OCI-LY7 (cell line): ENCODE results near the gene ATE1. TPM values are rescaled to one million over a fixed set of nuclear protein-coding genes. Genes with fewer than 3 reads are reported as not detected.

Source experiments
- BruUV-seq: library from RNA; stranded (reverse); fragments of 400-500 nt; replicated peaks from 2 replicates; lab custom pipeline; 2021; lab: Mats Ljungman, UMichigan
- CTCF ChIA-PET: fragments of 300-600 bp; sonication (Branson Sonifier 250); formaldehyde crosslinking; loops from one replicate; lab custom pipeline; 2022; ENCODE audit warnings: antibody characterized with exemption; ENCODE audit not compliant: unreplicated experiment; lab: Charles Lee
- POLR2A ChIA-PET: fragments of 300-600 bp; sonication (Branson Sonifier 250); formaldehyde crosslinking; loops from one replicate; lab custom pipeline; 2022; ENCODE audit warnings: antibody characterized with exemption; lab: Charles Lee
- DNase-seq: peaks from one replicate; pipeline ENCODE4 v3.0.0-alpha.2; 2015; ENCODE audit warnings: low spot score
- H2AFZ ChIP-seq: fragments of 200-600 bp; sonication (generic), shearing (Covaris generic); 2 replicates; pipeline ENCODE4 v1.6.1; 2014; ENCODE audit warnings: mild to moderate bottlenecking, antibody characterized with exemption, low read length, moderate library complexity
- H3K27ac ChIP-seq: fragments of 200-600 bp; sonication (generic); 2 replicates; pipeline ENCODE4 v1.5.1; 2014; ENCODE audit warnings: mixed run types, low read depth, mild to moderate bottlenecking, moderate library complexity, low read length, inconsistent platforms; ENCODE audit not compliant: poor library complexity, severe bottlenecking
- H3K36me3 ChIP-seq: fragments of 200-600 bp; sonication (generic); 2 replicates; pipeline ENCODE4 v1.6.1; 2014; ENCODE audit warnings: mild to moderate bottlenecking, antibody characterized with exemption, low read length, moderate library complexity, mixed read lengths; ENCODE audit not compliant: insufficient read depth
- H3K4me1 ChIP-seq: fragments of 200-600 bp; sonication (generic); 2 replicates; pipeline ENCODE4 v1.5.1; 2014; ENCODE audit warnings: mild to moderate bottlenecking, low read length; ENCODE audit not compliant: insufficient read depth, poor library complexity, severe bottlenecking
- H3K4me2 ChIP-seq: fragments of 200-600 bp; sonication (generic); 2 replicates; pipeline ENCODE4 v1.6.1; 2014; ENCODE audit warnings: mild to moderate bottlenecking, low read length
- H3K4me3 ChIP-seq: fragments of 200-600 bp; sonication (generic); 2 replicates; pipeline ENCODE4 v1.5.1; 2014; ENCODE audit warnings: mild to moderate bottlenecking, low read depth, low read length; ENCODE audit not compliant: poor library complexity, severe bottlenecking
- H3K79me2 ChIP-seq: fragments of 200-600 bp; sonication (generic); 2 replicates; pipeline ENCODE4 v1.6.1; 2016; ENCODE audit warnings: low read depth, mild to moderate bottlenecking, low read length, moderate library complexity, mixed read lengths; ENCODE audit not compliant: insufficient read depth
- H3K9me2 ChIP-seq: fragments of 200-600 bp; sonication (generic); 2 replicates; pipeline ENCODE4 v1.6.1; 2016; ENCODE audit warnings: mild to moderate bottlenecking, low read length, mixed read lengths; ENCODE audit not compliant: insufficient read depth
- H3K9me3 ChIP-seq: fragments of 200-600 bp; sonication (generic); 2 replicates; pipeline ENCODE4 v1.6.1; 2014; ENCODE audit warnings: mild to moderate bottlenecking, mixed run types, low read length, mixed read lengths
- H4K20me1 ChIP-seq: fragments of 200-600 bp; sonication (generic); 2 replicates; pipeline ENCODE4 v1.6.1; 2014; ENCODE audit warnings: mild to moderate bottlenecking, antibody characterized with exemption, low read length, moderate library complexity, mixed read lengths; ENCODE audit not compliant: insufficient read depth
- CTCF ChIP-seq: fragments of 200-600 bp; sonication (generic); conservative IDR thresholded peaks from 2 replicates; pipeline ENCODE4 v1.5.1; 2014; ENCODE audit warnings: mild to moderate bottlenecking, antibody characterized with exemption, low read length, moderate library complexity, mixed read lengths
- EZH2phosphoT487 ChIP-seq: fragments of 200-600 bp; sonication (generic); IDR thresholded peaks from 2 replicates; pipeline ENCODE4 v1.6.1; 2018; ENCODE audit warnings: low read depth, borderline replicate concordance, mild to moderate bottlenecking, mixed run types, antibody characterized with exemption, low read length, moderate library complexity, mixed read lengths
- intact Hi-C: fragments of 100-400 bp; cut with micrococcal nuclease; formaldehyde crosslinking; loops from one replicate; pipeline ENCODE4 v1.10.0; 2022; ENCODE audit not compliant: unreplicated experiment
- total RNA-seq, 2 experiments: library from RNA; depleted of rRNA in 1 of 2; stranded (reverse); fragments of >200 nt in 1 of 2; shearing (Covaris generic) in 1 of 2; gene quantifications; 2 replicates each; pipeline ENCODE4 v1.2.3, GENCODE V29; 2014 to 2022

Gene ATE1
- total RNA-seq, 2 experiments from 2014 or later, result 14.8 to 44.7 TPM

- DNase-seq, result no peak
- no peak overlapping the region for H2AFZ ChIP-seq
- POLR2A ChIA-PET, result no interaction called here
- CTCF ChIA-PET, result no interaction called here
- intact Hi-C loops, result no loop called here
- no peak overlapping the region for H3K27ac ChIP-seq
- H3K4me1 ChIP-seq, result no peaks in the 10 kb centered on the region
- TF ChIP-seq CTCF (no peak), EZH2phosphoT487 (no peak)
- no peaks in the 10 kb centered on the region for H3K36me3 ChIP-seq
- no peaks in the 10 kb centered on the region for H3K79me2 ChIP-seq
- H3K4me3 ChIP-seq, result no peak overlapping the region
- BruUV-seq, result no TSS peak
- no peak overlapping the region for H3K4me2 ChIP-seq
- no peaks in the 10 kb centered on the region for H3K9me3 ChIP-seq
- no peaks in the 10 kb centered on the region for H4K20me1 ChIP-seq
- no peaks in the 10 kb centered on the region for H3K9me2 ChIP-seq
Measured at GRCh38 chr10:121710207-121710606, 217.6 kb downstream of the ATE1 start.

DNA sequence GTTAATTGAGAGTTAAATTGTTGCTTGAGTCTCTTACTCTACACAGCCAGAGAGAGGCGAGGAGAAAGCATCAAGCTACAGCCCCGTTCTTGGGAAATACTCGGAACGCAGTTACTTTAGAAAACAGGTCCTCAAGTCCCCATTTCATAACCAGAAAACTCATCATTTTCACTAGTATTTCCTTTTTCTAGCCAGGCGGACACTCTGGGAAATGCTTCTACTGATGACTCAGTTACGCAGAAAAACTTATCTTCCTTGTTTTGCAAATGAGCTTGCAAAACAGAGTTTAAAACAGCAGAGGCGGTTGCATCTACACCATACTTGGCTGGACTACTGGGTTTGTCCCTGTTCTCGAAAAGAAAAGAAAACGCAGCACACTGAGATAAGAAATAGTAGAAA lies 218.2 kb downstream of the ATE1 start:
- Histone ChIP-seq H2AFZ (no peak overlapping the region), H3K4me3 (no peak overlapping the region), H3K9me3 (no peaks in the 10 kb centered on the region), H4K20me1 (no peaks in the 10 kb centered on the region), H3K36me3 (no peaks in the 10 kb centered on the region), H3K27ac (no peak overlapping the region), H3K9me2 (no peaks in the 10 kb centered on the region), H3K4me1 (no peaks in the 10 kb centered on the region), H3K79me2 (no peaks in the 10 kb centered on the region), H3K4me2 (no peak overlapping the region)
- ChIA-PET POLR2A (no interaction called here), CTCF (no interaction called here)
- DNase-seq, result no peak
- TF ChIP-seq CTCF, result no peak
- no peak for TF ChIP-seq EZH2phosphoT487
- no TSS peak for BruUV-seq
- intact Hi-C loops, result no loop called here

- no peaks in the 10 kb centered on the region for H3K4me1 ChIP-seq
- no peaks in the 10 kb centered on the region for H3K9me3 ChIP-seq
- H2AFZ ChIP-seq, result no peak overlapping the region
- no peaks in the 10 kb centered on the region for H3K36me3 ChIP-seq
- ChIA-PET CTCF (no interaction called here), POLR2A (no interaction called here)
- no peak overlapping the region for H3K27ac ChIP-seq
- no peaks in the 10 kb centered on the region for H4K20me1 ChIP-seq
- no peaks in the 10 kb centered on the region for H3K79me2 ChIP-seq
- no TSS peak for BruUV-seq
- intact Hi-C loops, result no loop called here
- H3K4me2 ChIP-seq, result no peak overlapping the region
- TF ChIP-seq EZH2phosphoT487 (no peak), CTCF (no peak)
- DNase-seq, result no peak
- no peaks in the 10 kb centered on the region for H3K9me2 ChIP-seq
- H3K4me3 ChIP-seq, result no peak overlapping the region
Measured at GRCh38 chr10:121708728-121709674, 218.8 kb downstream of the ATE1 start.
